DOHH2 (cell line): Measurements from ENCODE around the gene PPP1R27.

Source experiments
- H3F3A ChIP-seq: fragments of 200-600 bp; sonication (generic), shearing (Covaris generic); 2 replicates; pipeline ENCODE4 v1.6.0; 2016; ENCODE audit warnings: antibody characterized with exemption, mild to moderate bottlenecking; ENCODE audit not compliant: control insufficient read depth, insufficient read depth
- H3K27ac ChIP-seq: fragments of 200-600 bp; sonication (generic); 2 replicates; pipeline ENCODE4 v1.5.1; 2014; ENCODE audit warnings: low read depth, mild to moderate bottlenecking, low read length, moderate library complexity
- H3K27me3 ChIP-seq: fragments of 200-600 bp; sonication (generic); 2 replicates; pipeline ENCODE4 v1.6.1; 2014; ENCODE audit warnings: mild to moderate bottlenecking, low read length, mixed read lengths; ENCODE audit not compliant: control insufficient read depth
- H3K36me3 ChIP-seq: fragments of 200-600 bp; sonication (generic); 2 replicates; pipeline ENCODE4 v1.6.1; 2014; ENCODE audit warnings: mild to moderate bottlenecking, low read length, moderate library complexity, mixed read lengths; ENCODE audit not compliant: control insufficient read depth
- H3K4me1 ChIP-seq: fragments of 200-600 bp; sonication (generic); 2 replicates; pipeline ENCODE4 v1.6.1; 2014; ENCODE audit warnings: mild to moderate bottlenecking, low read length, mixed read lengths; ENCODE audit not compliant: control insufficient read depth
- H3K4me2 ChIP-seq: fragments of 200-600 bp; sonication (generic); 2 replicates; pipeline ENCODE4 v1.6.0; 2014; ENCODE audit warnings: mild to moderate bottlenecking, low read length, moderate library complexity
- H3K4me3 ChIP-seq: fragments of 200-600 bp; sonication (generic); 2 replicates; pipeline ENCODE4 v1.5.1; 2014; ENCODE audit warnings: mild to moderate bottlenecking, low read length, mixed read lengths
- H3K79me2 ChIP-seq: fragments of 200-600 bp; sonication (generic); 2 replicates; pipeline ENCODE4 v1.6.1; 2014; ENCODE audit warnings: mild to moderate bottlenecking, low read length, mixed read lengths; ENCODE audit not compliant: control insufficient read depth
- H3K9me2 ChIP-seq: fragments of 200-600 bp; sonication (generic); replicated peaks from 2 replicates; pipeline ENCODE4 v1.6.1; 2014; ENCODE audit warnings: mild to moderate bottlenecking, low read length, mixed read lengths; ENCODE audit not compliant: control insufficient read depth
- H3K9me3 ChIP-seq: fragments of 200-600 bp; sonication (generic); 2 replicates; pipeline ENCODE4 v1.6.1; 2014; ENCODE audit warnings: antibody characterized with exemption, low read length, mixed read lengths; ENCODE audit not compliant: control insufficient read depth, insufficient read depth
- H4K20me1 ChIP-seq: fragments of 200-600 bp; sonication (generic); 2 replicates; pipeline ENCODE4 v1.6.0; 2014; ENCODE audit warnings: low read depth, mild to moderate bottlenecking, antibody characterized with exemption, low read length, moderate library complexity; ENCODE audit not compliant: control insufficient read depth, insufficient read depth
- EZH2phosphoT487 ChIP-seq: fragments of 200-600 bp; sonication (generic); IDR thresholded peaks from 2 replicates; pipeline ENCODE4 v1.6.1; 2017; ENCODE audit warnings: borderline replicate concordance, mild to moderate bottlenecking, antibody characterized with exemption, low read length, moderate library complexity, mixed read lengths
- TF ChIP-seq, protein P1 (sequence below): fragments of 200-600 bp; sonication (generic); IDR thresholded peaks from one replicate; pipeline ENCODE4 v1.5.1; 2014; ENCODE audit warnings: antibody characterized with exemption, mild to moderate bottlenecking, low read depth, low read length; ENCODE audit not compliant: poor library complexity, severe bottlenecking

Gene PPP1R27

DNA sequence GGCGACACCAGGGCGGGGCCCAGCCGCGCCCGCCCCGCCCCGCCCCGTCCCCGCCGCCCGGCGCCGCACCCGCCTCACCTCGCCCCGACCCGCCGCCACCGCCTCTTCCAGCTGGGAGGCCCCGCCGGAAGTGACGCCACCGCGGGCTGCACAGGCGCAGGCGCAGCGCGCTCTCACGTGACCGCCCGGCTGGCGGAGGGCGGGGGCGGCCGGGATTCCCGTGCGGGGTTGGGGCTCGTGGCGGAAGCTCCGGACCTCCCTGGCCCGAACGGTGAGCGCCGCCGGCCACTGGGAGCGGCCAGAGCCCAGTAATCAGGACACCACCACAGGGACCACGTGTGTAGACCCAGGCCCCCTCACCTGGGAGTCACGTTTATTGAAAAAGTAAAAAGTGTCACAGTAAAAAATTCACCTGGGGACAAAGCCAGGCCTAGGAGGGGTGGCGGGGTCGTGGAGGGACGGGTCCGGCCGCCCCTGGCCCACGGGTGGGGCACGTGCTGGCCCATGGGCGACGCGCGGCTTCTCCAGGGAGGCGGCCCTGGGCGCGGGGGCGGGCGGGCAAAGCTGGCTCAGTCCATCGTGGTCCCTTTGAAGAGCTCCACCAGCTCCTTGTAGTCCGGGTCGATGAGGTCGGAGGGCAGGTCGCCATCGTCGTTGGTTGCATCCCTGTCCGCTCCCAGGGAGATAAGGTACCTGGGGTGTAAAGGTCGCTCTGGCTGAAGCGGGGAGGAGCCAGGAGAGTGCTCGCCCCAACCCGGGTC lies 1.5 kb downstream of the PPP1R27 start, which contains the start of gene MCRIP1:
TSS of gene MCRIP1 (minus strand) at position 132 of the 761 bp plus-strand sequence. CDS start 8,785 bp downstream, outside the sequence.
- H3K4me2 ChIP-seq = peak within 1 kb of the TSS; percentile 100
- peaks cover 23% of the 10 kb centered on the region for H3K4me1 ChIP-seq
- TF ChIP-seq, protein P1, sequence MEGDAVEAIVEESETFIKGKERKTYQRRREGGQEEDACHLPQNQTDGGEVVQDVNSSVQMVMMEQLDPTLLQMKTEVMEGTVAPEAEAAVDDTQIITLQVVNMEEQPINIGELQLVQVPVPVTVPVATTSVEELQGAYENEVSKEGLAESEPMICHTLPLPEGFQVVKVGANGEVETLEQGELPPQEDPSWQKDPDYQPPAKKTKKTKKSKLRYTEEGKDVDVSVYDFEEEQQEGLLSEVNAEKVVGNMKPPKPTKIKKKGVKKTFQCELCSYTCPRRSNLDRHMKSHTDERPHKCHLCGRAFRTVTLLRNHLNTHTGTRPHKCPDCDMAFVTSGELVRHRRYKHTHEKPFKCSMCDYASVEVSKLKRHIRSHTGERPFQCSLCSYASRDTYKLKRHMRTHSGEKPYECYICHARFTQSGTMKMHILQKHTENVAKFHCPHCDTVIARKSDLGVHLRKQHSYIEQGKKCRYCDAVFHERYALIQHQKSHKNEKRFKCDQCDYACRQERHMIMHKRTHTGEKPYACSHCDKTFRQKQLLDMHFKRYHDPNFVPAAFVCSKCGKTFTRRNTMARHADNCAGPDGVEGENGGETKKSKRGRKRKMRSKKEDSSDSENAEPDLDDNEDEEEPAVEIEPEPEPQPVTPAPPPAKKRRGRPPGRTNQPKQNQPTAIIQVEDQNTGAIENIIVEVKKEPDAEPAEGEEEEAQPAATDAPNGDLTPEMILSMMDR = no peak
- H3K9me3 ChIP-seq = no peaks in the 10 kb centered on the region
- no peaks in the 10 kb centered on the region for H3K36me3 ChIP-seq
- H4K20me1 ChIP-seq = no peaks in the 10 kb centered on the region
- no peaks in the 10 kb centered on the region for H3K27me3 ChIP-seq
- H3K27ac ChIP-seq = peak within 1 kb of the TSS; percentile 62
- no peaks in the 10 kb centered on the region for H3F3A ChIP-seq
- peaks cover 24% of the 10 kb centered on the region for H3K79me2 ChIP-seq
- H3K4me3 ChIP-seq = peak within 1 kb of the TSS; percentile 100
- no peaks in the 10 kb centered on the region for H3K9me2 ChIP-seq

DNA sequence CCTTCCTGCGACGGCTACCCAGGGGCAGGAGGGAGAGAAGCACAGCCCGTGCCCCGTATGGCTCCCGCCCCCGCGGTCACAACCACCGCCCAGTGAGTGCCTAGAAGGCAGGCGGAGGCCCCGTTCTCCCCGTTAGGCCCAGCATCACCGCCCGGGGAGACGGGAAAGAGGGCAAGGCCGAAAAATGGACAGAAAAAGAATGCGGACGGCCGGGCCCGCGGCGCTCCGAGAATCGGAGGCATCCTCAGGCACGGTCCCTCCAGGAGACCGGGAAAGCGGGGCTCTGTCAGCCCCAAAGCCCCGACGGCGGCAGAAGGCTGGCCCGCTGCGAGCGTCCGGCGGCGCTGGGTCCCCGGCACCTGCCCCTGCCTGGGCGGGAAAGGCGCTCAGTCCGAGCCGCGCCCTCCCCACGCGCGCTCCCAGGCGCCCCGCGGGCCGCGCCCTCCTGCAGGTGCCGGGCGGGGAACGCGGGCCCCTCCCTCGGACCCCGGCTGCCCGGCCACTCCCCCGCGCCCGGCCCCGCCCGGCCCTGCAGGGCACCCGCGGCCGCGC lies 2.2 kb downstream of the PPP1R27 start:
- Histone ChIP-seq H3K9me3 (no peaks in the 10 kb centered on the region), H3K4me3 (peak overlapping the region; percentile 100), H3K9me2 (no peaks in the 10 kb centered on the region), H3K4me2 (peak overlapping the region; percentile 100), H4K20me1 (no peaks in the 10 kb centered on the region), H3K4me1 (peaks cover 23% of the 10 kb centered on the region), H3K79me2 (peaks cover 24% of the 10 kb centered on the region), H3K36me3 (no peaks in the 10 kb centered on the region), H3K27ac (peak overlapping the region; percentile 62), H3K27me3 (no peaks in the 10 kb centered on the region), H3F3A (no peaks in the 10 kb centered on the region)
- TF ChIP-seq, protein P1 = no peak
- no peak for TF ChIP-seq EZH2phosphoT487

DNA sequence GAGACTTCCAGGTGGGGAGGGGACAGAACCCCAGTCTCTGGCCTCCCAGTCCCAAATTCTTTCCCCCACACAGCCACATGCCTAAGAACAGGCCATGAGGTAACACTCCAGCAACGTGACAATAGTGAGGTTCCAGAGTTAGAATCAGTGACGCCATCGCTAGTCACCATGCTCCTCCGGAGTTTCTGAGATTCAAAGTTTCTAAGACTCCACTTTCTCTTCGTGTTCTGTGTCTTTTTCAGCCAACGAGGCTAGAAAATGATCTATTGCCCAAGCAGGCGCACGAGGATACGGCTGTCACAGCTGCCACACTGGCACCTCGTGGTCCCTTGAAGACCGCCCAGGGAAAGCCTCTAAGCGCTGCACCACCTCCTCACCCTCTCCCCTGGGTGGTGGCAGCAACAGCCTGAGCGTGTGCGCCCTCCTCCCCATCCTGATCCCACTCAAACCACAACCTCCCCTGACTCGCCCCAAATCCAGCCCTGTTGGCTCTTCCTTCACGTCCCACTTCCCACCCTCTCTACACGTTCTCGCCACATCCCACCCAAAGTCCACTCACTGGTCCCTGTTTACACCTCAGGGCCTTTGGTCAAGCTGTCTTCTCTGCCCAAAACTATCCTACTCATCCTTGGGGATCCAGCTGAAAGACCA lies 2.8 kb downstream of the PPP1R27 start:
- H4K20me1 ChIP-seq = no peaks in the 10 kb centered on the region
- peak overlapping the region; percentile 100 for H3K4me2 ChIP-seq
- H3K27me3 ChIP-seq = no peaks in the 10 kb centered on the region
- H3F3A ChIP-seq = no peaks in the 10 kb centered on the region
- no peaks in the 10 kb centered on the region for H3K9me3 ChIP-seq
- TF ChIP-seq, protein P1 = no peak
- no peak for TF ChIP-seq EZH2phosphoT487
- peak overlapping the region; percentile 100 for H3K4me3 ChIP-seq
- H3K9me2 ChIP-seq = no peaks in the 10 kb centered on the region
- H3K27ac ChIP-seq = peak overlapping the region; percentile 62
- H3K36me3 ChIP-seq = no peaks in the 10 kb centered on the region
- peaks cover 24% of the 10 kb centered on the region for H3K79me2 ChIP-seq
- peaks cover 23% of the 10 kb centered on the region for H3K4me1 ChIP-seq
